UCSD-AML1 (cell line): ENCODE data around the gene ROR2.

Experiments
- DNase-seq: peaks from one replicate; lab custom pipeline; 2025; ENCODE audit not compliant: unreplicated experiment; lab: John Stamatoyannopoulos, UW

The ROR2 gene

DNA sequence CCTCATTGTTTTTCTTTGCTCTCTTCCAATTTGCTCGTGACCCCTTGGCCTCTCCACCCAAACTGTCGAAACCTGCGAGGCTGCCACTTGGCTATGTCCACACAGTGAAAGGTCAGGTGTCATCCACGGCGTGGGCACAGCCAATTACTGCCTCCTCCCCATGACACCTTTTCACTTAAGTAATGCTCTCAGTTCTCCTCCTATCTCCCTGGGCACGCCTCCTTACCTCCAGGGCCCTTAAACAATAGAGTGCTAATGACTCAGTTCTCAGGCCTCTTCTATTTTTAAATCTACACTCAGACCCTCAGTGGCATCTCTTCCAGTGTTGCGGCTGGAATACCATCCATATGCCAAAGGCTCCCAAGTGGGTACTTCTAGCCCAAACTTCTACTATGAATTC is 256.8 kb downstream of the ROR2 start:
- DNase-seq: no peak

DNA sequence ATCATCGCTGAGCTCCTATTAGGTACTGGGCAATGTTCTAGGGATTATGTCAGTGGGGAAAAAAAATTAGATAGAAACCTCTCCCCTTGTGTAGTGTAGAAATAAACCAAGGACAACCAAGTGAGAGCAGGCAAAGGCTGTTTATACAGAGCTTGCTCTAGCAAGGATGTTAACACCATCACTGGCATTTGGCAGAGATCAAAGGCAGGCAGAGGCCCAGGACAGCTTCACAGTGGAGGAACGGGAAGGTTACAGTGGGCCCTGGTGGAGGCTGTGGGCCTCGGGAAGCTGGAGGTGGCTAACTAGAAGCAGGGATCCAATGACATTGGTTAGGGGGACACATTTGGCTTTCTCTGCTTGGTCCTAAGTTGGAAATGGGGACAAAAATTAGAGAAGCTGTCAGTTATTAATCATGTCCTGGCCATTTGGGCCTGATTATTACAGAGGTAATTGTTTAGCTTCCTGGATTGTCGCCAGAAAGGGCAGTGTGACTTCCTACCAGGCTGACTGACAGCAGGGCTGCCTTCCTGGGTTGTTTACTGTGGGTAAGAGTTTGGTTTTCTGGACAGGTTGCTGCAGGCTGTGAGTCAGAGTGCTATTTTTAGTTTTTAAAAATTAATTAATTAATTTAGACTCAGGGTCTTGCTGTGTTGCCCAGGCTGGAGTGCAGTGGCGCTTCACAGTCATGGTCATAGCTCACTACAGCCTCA is 259.3 kb downstream of the ROR2 start:
- no peak for DNase-seq

DNA sequence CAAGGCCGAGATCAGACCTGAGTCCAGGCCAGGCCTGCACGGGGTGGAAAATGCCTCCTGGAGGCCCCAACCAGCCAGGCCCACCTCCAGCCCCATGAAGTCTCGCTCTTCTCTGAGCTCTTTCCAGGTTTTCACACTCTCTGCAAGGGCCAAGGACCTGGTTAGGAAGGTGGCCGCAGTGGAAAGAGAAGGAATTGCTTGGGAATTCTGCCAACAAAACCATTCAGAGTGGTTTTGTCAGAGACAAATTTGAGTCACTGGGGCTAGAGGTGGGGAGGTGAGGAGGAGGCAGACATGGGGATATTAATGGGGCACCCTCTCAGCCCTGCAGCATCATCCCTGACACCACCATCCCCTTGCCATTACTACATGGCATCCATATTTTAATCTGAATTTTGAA is 261.0 kb downstream of the ROR2 start:
- DNase-seq: no peak

DNA sequence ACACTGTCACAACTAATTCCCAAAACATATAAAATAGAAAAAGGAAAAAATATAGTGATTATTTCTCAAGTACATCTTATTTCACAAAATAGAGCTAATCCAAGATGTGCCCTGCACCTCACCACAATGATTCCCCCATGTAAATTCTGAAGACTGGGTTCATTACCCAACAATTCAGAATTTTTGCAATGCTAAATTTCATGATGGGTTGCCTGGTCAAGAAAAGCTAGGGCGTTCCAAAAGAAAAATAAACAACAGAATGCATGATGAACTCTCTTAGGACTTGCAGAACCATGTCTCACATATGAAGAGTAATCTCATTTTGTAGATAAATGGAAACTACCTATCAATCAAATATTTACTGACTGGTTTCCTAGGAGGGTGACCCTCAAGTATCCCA is 266.8 kb downstream of the ROR2 start:
- no peak for DNase-seq

DNA sequence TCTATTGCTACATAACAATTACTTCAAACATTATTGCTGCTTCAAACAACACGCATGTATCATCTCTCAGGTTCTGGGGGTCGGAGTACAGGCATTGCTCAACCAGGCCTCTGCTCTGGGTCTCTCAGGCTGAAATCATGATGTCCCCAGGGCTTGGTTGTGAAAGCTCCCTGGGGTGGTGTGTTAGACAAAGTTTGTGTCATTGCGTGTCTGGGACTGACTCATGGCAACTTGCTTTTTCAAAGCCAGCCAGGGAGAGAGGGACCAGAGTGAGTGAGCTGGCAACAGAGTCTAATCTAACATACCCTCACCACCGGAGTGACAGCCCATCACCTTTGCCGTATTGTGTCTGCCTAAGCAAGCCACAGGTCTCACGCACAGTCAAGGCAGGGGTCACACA is 267.2 kb downstream of the ROR2 start:
- no peak for DNase-seq

DNA sequence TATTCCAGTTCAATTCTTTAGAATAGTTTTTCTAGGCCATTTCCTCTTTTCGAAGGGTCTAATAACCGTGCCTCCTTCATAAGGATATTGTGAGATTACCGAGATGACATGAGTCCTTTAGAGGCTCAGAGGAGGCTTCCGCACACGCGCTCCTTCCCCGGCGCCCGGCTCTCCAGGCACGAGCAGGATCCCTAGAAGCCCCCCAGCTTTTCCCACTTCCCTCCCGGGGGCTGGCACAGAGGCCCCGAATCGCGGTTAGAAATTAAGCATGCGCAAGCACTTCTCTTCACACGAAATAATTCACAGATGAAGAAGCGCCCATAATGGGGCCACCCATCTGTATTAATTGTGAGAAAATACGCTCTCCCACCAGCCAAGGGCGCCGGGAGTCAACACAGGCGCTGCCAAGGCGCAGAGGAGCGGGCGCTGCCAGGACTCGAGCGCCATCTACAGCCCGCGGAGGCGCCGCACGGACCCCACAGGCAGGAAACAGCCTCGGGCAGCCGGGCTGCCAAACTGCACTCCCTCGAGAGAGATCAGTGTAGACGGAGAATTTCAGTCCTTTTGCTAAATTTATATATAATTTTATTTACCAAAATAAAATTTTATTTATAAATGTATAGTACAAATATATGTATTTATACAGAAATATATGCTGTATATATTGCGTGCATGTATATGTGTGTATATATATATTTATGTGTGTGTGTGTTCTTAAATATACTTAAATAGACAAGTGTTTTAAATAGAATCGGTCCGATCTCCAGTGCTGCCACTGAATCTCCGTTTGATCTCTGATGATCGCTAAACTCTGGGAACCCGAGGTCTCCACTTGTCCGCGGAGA is 268.3 kb downstream of the ROR2 start:
- DNase-seq: peak; percentile 73

DNA sequence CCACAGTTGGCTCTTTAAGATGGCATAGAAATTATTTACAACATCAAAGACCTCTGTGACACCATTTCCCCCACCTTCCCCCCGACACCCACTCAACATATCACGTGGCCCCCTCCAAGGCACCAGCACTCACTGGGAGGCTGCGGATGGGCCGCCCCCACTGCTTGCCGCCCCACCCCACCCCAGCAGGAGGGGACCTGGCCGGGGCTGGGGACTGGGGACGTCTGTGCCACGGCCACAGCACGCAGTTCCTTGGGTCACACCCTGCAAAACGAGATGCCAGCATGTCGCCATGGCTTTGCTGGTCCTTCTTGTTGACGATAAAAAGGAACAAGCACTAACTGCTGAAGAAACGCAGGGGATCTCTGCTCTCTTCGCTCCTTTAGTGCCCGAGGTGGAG is 269.0 kb downstream of the ROR2 start:
- no peak for DNase-seq

DNA sequence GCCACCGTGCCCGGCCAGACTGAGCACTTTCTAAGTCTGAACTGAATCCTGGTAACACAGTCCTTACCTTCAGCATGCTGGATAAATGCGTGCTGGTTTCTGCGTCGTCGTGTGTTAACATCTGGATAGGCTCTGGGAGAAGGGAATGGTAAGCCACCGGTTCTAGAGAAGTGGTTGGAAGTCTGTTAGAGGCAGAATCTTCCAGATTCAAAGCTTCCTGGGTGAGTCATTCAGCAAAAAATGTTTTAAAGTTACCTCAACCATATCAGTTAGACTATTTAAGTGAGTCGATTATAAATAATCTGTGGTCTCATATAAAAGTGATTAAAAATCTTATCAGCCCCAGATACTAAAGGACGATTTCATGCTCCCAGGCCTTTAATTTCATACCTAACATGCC is 269.9 kb downstream of the ROR2 start:
- DNase-seq: no peak

DNA sequence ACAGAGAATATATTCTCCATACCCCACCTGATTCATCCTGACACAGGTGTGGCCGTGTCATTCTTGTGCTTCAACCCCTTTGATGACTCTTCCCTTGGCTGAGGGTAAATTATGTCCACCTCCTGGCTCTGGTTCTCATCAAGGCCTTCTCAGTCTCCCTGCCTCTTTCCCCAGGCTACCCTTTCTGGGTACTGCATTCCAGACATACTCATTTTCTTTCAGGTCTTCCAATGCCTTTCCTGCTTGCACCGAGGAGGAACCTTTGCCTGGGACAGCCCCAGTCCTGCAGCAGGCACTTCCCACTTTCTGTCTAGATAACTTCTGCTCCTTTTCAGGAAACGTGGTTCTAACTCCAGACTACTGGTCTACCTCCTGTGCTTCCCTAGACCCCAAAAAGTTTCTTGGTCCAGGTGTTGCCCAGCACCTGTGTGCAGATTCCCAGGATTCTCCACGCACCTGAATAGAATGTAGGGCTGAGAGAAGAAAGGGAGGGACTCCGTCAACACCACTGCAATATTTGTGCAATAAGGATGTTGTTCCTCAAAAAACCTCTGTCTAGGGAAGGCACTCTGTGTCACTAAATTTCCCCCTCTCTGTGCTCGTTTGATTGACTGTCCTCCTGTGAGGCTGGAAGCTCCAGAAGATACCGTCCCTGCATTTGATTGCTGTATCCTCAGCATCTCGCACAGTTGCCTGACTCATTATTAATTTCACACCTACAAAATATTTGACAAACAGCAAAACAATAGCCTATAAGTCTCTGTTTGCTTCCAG is 271.0 kb downstream of the ROR2 start:
- DNase-seq: no peak

DNA sequence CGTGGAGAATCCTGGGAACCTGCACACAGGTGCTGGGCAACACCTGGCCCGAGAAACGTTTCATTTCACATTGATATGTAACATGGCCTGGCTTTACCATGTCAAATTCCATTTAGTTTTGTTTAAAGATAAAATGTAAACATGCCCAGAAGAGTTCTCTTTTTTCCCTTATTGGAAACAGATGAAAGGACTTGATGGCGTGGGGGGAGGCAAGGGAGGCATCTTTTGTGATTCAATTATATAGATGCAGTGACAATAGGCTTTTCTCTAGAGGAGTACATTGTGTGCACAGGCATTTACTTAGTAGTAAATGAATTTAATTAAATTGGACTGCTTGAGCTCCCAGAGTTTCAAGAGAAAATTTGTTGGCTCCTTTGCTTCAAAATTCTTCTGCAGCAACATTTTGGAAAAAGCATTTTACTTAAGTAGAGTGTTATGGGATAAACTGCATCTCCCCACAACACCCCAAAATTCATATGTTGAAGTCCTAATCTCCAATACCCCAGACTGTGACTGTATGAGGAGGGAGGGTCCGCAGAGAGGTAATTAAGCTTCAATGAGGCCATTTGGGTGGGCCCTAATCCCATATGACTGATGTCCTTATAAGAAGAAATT is 272.1 kb downstream of the ROR2 start:
- DNase-seq: no peak

DNA sequence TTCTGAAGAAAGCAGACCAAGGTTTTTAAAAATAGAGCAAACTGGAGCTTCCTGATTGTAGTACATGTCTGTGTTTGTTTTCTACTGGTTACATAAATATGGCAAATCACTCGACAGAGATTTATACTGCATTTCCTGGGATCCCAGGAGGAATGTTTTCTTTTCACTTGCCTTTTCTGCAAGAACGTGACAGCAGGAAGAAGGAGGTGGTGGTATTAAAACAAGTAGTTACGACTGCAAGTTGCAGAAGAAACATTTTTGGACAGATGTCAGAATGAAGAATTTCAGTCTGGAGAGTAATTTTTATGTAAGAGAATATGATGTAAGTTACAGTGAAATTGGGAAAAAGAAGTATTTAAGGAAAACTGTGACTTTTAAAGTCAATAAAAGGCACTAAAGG is 272.7 kb downstream of the ROR2 start:
- DNase-seq: no peak

DNA sequence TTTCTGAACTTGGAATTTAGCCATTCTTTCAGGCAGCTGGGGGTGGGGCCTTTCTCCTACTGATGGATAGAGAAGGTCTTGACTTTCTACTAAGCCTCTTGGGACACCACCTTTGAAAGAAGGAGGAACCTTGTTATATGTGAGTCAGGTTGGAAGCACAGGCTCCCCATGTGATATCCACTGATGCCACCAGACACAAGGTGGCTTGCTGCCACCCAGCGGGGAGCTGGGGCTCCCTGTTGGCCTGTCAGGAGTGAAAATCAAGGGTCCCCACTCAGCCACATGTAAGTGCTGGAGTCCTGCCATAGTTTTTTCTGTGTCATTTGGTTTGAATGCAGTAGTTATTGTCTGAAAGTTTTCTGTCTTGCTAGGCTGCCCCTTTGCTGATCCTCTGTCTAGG is 274.0 kb downstream of the ROR2 start:
- DNase-seq: no peak

DNA sequence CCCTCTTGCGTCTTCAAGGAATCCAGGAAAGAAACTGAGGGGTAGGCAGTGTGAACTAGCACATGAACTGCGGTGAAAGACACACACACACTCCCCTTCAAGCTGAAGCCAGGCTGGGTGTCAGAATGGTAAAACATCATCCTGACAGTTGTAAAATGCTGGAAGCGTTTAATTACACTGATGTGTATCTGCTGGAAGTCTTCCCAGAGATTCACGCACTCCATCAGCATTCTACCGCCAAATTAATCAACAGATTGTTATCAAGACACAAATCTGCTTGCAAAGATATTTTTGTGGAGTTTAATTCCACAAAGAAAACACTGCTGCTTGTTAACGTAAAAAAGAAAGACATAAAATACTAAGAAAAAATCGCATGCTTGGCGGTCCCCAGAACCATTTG is 285.4 kb downstream of the ROR2 start:
- no peak for DNase-seq

DNA sequence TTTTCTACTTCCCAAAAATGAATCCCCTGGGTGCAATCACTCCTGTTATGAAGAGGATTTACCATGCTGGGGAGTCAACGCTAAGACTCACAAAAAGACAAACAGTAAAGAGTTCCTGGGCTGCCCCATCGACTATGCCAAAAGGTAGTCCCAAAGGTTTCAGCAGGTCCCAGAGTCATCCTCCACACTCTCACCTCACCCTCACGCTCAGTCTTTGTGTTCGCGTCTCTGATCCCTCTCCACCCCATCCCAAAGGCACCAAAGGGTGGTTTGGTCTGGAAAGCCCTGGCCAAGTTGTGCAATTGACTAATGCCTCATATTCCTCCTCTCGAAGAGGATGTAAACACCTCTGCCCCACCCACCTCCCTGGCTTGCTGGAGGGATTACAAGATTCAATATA is 286.2 kb downstream of the ROR2 start:
- no peak for DNase-seq

DNA sequence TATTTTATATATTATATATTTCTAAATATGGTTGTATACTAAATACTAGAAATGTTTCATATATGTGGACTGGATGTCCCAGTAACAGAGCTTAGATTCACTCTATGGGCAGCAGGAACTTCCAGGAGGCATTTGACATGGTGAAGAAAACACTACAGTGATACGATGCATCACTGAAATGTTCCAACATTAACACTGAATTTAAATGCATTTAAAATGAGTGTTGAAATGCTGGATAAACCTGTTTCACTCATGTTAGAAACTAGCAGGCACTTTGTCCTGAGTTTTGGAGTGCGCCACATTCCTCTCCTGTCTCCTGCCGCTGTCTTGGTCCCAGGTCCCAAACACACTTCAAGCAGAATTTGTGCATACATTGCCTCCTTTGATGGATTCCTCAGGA is 288.6 kb downstream of the ROR2 start:
- no peak for DNase-seq

DNA sequence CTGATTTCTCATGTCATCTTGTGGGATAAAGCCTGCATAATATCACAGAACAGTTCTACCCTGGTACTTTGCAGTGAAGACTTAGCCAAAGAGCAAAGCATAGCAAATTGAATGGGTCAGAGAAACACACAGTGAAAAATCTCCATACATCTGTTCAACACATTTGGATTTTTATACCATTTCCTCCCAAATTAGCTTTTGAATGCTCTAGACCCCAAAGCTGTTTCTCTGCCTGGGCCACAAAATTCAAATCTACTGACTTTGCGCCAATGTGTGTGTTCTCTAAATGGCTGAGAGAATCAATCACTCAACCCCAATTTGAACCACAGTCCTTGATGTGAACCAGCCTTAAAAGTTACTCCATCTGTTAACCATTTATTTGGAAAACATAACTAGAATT is 289.5 kb downstream of the ROR2 start:
- DNase-seq: no peak

DNA sequence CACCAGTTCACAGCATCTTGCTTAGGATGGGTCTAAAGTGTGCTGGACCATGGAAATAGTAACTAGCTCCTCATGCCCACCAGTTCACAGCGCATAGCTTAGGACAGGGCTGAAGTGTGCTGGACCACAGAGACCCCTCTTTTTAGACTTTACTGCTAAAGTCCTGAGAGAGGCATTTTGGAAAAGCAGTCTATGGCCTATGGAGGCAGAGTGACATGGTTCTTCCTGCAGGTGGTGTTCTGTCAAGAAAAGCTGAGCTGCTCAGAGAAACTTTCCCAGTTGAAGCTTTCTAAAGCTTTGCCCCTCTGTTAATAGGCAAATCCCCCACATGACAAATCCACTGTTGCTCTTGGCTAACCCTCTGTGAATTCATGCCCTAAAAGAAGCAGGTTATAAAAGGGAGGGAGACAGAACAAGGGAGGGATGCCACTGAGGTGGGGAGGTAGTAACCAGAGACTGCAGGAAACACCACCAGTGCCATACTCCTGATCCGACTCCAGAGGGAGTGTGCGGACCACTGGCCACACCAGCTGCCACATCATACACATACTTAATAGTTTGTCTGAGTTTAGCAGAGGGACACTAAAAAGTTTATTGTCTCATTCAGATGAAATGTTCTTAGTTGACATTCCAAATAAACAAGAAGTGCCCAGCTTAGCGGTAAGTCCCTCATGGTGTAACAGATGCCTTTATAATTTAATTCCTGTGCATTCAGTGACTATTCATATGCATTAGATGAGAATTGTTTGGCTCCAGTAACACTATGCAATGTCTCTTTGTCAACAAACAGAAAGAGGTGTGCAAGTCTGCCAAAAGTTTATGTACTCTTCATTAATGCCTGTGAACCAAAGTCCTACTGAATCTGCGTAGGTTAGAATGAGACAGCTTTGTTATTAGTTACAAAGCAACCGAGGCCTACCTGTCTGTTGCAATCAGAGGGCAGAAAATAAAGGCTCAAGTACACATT is 290.2 kb downstream of the ROR2 start:
- no peak for DNase-seq

DNA sequence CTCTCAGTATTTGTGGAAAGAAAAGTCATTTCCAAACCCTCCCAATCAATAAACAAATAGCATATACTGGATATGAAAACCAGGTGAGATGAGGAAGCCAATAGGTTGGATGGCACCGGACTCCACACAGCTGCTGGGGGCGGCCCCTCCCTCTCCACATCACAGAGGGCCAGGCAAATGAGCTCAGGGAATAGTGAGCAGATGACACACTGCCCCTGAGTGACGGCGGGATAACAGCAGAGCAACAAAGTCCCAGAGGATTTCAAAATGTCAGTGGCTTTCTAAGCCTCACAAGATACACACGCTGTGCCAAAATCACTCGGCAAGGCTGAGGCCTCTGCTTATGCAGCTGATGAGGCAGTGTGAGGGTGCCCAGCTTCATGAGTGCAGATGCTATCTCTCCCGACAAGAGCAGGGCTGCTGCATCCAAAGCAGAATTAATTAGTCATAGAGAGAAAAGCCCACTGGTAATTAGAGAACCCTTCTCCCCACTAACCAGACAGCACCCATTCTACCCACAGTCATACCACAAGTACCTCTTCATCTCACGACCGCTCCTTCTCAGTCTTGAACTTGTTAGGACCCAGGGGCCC is 291.4 kb downstream of the ROR2 start:
- no peak for DNase-seq

DNA sequence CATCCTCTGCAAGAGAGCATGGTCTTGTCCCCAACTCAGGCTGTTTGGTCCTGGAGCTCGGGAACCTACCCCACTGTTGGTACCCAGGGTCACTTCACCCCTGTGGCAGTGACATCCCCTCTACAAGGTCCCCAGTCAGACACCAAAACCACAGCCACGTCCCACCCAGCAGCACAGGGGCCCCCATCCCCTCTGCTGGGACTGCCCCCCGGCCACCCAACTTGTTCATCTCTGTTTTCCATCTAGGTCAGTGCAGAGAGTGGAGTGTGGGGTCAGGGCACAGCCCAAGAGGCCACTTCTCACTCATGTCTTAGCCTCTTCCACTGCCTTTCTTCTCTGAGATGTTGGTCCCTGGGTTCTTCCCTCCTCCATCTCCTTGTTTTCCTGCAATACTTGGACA is 292.5 kb downstream of the ROR2 start:
- DNase-seq: no peak

DNA sequence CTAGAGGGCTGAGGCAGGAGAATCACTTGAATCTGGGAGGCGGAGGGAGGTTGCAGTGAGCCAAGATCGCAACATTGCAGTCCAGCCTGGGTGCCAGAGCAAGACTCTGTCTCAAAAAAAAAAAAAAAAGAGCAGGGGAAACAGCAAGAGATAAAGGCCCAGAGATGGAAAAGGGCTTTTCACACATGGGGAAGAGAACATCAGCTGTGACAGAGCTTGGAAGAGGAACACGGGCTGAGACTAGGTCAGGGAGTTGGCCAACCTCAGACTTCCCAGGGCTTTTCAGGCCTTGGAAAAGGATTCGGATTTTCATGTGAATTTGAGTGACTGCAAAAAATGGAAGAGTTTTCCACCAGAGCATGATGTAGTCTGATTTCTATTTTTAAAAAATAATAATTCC is 294.4 kb downstream of the ROR2 start:
- DNase-seq: no peak
